Measurements from ENCODE around the gene C12orf60.

Gene C12orf60

DNA sequence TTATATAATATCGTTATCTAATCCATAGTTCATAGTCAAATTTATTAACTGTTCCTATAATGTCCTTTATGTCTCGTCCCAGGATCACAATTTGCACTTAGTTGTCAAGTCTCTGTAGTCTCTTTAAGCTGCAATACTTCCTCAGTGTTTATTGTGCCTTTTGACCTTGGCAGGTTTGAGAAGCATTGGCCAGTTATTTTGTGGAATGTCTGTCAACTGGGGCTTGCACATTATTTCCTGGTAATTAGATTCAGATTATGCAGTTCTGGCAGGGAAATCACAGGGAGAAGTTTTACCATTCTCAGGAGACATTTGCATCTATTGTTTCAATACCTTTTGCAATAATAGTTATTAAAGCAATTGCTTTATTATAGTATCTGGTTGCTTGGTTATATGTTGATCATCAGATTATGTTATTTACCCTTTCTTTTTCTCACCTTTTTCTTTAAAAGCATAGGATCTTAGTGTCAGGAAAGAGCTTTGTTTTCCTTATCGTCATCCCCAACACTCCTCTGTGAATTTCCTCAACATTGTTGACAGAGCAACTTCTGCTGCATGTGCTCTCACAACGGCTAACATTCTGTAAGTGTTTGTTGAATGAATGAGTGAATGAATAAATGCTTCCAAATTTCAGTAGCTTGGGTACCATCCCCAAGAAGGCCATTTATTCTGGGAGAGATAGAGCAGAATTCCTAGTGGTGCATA lies 43.6 kb downstream of the C12orf60 start:
- DNase-seq (ENCODE audit: low read depth, low spot score): no peak
- no peak overlapping the region for H3K4me3 ChIP-seq (ENCODE audit: low read length)
- no peak overlapping the region for H3K27ac ChIP-seq (ENCODE audit: low read length)
- no peaks in the 10 kb centered on the region for H3K9me3 ChIP-seq (ENCODE audit: control insufficient read depth, insufficient read depth, low read length)
- WGBS (ENCODE audit: insufficient coverage, insufficient read length): 100% methylated on average over 1 of the region's 4 CpGs
- no peaks in the 10 kb centered on the region for H3K36me3 ChIP-seq (ENCODE audit: control insufficient read depth, insufficient read depth, low read length)
- no peaks in the 10 kb centered on the region for H3K4me1 ChIP-seq (ENCODE audit: control insufficient read depth, insufficient read depth, low read length)
- H3K27me3 ChIP-seq (ENCODE audit: control insufficient read depth, insufficient read depth, low read length): no peaks in the 10 kb centered on the region

DNA sequence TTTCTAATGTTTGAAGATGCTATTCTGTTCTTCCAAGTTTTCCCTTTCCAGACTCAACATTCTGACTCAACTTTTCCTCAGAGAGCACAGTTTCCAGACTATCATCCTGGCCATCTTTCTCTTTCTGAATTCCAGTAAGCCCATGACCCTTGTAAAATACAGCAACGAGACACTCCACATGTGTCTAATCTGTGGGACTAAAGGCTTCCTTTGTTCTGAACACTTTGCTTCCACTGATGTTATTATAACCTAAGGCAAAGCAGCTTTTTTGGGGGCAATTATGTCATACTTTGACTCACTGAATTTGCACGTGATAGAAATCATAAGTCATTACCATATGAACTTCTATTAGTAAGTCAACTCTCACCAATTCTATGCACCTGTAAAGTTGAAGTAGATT lies 46.2 kb downstream of the C12orf60 start:
- no peak for DNase-seq (ENCODE audit: low read depth, low spot score)

DNA sequence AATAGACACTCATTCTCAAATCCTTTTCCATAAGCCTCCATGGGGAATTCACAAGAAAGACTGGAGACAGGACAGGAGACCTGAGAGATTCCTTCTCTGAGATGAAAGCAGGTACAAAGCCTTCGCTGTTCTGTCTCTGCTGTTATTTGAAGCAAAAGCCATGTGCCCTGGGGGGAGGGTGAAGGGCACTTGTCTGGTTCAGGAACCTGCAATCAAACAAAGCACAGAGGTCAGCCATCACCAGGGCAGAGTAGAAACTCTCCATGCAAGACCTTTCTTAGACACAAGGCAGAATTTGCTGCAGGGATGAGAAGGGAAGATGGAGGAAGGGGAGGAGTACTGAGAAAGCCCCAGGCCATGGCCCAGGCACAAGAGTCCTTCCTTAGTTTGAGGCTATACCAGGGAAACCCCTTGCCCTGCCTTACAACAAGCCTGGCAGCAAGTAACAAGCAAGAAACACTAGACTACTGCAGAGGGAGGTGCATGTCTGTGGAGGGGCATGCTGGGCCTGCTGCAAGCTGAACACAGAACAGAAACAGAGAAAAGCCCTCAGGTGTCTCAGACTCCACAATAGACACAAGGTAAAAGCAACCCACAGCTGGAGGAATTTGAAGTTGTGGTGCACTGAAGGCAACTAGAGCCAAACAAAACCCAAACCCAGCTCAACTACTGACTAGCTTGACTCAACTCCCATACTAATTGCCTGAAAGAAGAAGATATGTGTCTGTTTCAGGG lies 47.6 kb downstream of the C12orf60 start:
- no peak overlapping the region for H3K27ac ChIP-seq (ENCODE audit: low read length)
- no peaks in the 10 kb centered on the region; the same call in 1 of the 2 replicates for H3K4me1 ChIP-seq (ENCODE audit: control insufficient read depth, insufficient read depth, low read length)
- no CpG with 5 or more reads among the region's 1 CpG for WGBS (ENCODE audit: insufficient coverage, insufficient read length)
- no peak for DNase-seq (ENCODE audit: low read depth, low spot score)
- no peak overlapping the region for H3K4me3 ChIP-seq (ENCODE audit: low read length)
- H3K36me3 ChIP-seq (ENCODE audit: control insufficient read depth, insufficient read depth, low read length): no peaks in the 10 kb centered on the region
- no peaks in the 10 kb centered on the region for H3K9me3 ChIP-seq (ENCODE audit: control insufficient read depth, insufficient read depth, low read length)
- H3K27me3 ChIP-seq (ENCODE audit: control insufficient read depth, insufficient read depth, low read length): no peaks in the 10 kb centered on the region

More for the DNA sequence above, 46.2 kb downstream of the C12orf60 start:
- no CpG with 5 or more reads among the region's 2 CpGs for WGBS (ENCODE audit: insufficient coverage, insufficient read length)
- Histone ChIP-seq H3K27me3 (ENCODE audit: control insufficient read depth, insufficient read depth, low read length) (no peaks in the 10 kb centered on the region), H3K27ac (ENCODE audit: low read length) (no peak overlapping the region), H3K36me3 (ENCODE audit: control insufficient read depth, insufficient read depth, low read length) (no peaks in the 10 kb centered on the region), H3K4me3 (ENCODE audit: low read length) (no peak overlapping the region), H3K9me3 (ENCODE audit: control insufficient read depth, insufficient read depth, low read length) (no peaks in the 10 kb centered on the region), H3K4me1 (ENCODE audit: control insufficient read depth, insufficient read depth, low read length) (no peaks in the 10 kb centered on the region; the same call in 1 of the 2 replicates)

DNA sequence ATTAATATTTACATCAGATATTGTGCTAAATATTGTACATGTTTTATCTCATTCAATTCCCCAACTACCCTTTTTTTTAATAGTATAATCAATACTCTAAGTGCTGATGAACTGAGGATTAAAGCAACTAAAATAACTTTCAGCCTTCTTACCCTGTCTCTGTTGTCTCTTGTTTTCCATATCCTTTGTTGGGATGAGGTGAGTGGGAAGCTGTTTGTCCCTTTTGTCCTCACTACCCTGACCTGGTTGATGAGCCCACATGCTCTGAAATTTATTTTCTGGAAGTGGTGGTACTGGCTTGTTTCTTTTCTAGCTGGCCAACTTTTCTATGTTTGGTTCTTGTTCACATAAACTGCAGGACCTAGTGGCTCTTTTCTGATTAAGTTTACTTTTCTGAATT lies 49.4 kb downstream of the C12orf60 start:
- Histone ChIP-seq H3K27ac (ENCODE audit: low read length) (no peak overlapping the region), H3K36me3 (ENCODE audit: control insufficient read depth, insufficient read depth, low read length) (no peaks in the 10 kb centered on the region), H3K9me3 (ENCODE audit: control insufficient read depth, insufficient read depth, low read length) (no peaks in the 10 kb centered on the region), H3K4me1 (ENCODE audit: control insufficient read depth, insufficient read depth, low read length) (no peaks in the 10 kb centered on the region; the same call in 1 of the 2 replicates), H3K27me3 (ENCODE audit: control insufficient read depth, insufficient read depth, low read length) (no peaks in the 10 kb centered on the region), H3K4me3 (ENCODE audit: low read length) (no peak overlapping the region)
- DNase-seq (ENCODE audit: low read depth, low spot score): no peak

DNA sequence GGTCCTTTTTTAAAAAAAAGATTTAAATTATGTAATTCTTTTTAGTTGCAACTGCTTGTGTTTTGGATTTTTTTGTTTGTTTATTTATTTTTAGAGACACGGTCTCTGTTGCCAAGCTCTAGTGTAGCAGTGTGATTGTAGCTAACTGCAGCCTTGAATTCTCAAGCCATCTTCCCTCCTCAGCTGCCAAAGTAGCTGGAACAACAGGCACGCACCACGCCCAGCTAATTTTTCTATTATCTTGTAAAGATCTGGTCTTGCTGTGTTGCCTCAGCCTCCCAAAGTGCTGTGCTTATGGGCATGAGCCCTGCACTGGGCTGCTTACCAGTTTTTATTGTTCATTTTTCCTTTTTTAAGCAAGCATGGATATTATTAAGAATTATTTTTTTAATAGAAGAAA lies 50.5 kb downstream of the C12orf60 start:
- no peaks in the 10 kb centered on the region for H3K36me3 ChIP-seq (ENCODE audit: control insufficient read depth, insufficient read depth, low read length)
- H3K4me1 ChIP-seq (ENCODE audit: control insufficient read depth, insufficient read depth, low read length): no peaks in the 10 kb centered on the region; the same call in 1 of the 2 replicates
- no peak for DNase-seq (ENCODE audit: low read depth, low spot score)
- no peak overlapping the region for H3K27ac ChIP-seq (ENCODE audit: low read length)
- no peaks in the 10 kb centered on the region; the same call in 1 of the 2 replicates for H3K9me3 ChIP-seq (ENCODE audit: control insufficient read depth, insufficient read depth, low read length)
- H3K4me3 ChIP-seq (ENCODE audit: low read length): no peak overlapping the region
- H3K27me3 ChIP-seq (ENCODE audit: control insufficient read depth, insufficient read depth, low read length): no peaks in the 10 kb centered on the region
- no CpG with 5 or more reads among the region's 3 CpGs for WGBS (ENCODE audit: insufficient coverage, insufficient read length)

DNA sequence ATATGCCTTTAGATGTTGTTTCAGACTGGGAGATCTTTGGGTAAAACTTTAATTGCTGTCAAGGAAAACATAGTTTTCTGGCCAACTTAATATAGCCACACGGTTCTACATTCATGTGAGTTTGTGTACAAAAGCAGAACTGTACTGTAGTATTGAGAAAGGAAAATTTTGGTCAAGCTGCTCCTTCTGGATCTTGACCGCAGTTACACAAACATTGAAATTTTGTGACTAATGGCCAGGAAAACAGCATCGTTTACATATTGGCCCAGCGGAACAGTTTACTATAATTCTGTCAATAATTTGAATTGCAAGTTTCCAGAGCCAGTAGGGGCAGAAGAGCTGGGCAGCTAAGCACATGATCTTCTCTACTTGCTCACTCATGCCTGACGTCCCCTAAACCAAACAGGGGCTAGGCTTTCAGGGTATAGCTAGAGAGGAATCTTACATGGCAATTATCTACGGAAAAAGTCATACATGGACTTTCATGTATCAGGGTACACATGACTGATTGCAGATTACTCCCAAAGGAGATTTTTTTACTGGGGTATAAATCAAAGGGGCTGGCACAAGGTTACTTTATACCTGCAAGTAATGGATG lies 51.2 kb downstream of the C12orf60 start:
- H3K9me3 ChIP-seq (ENCODE audit: control insufficient read depth, insufficient read depth, low read length): no peaks in the 10 kb centered on the region; the same call in 1 of the 2 replicates
- no peaks in the 10 kb centered on the region for H3K36me3 ChIP-seq (ENCODE audit: control insufficient read depth, insufficient read depth, low read length)
- no peaks in the 10 kb centered on the region for H3K27me3 ChIP-seq (ENCODE audit: control insufficient read depth, insufficient read depth, low read length)
- no CpG with 5 or more reads among the region's 6 CpGs for WGBS (ENCODE audit: insufficient coverage, insufficient read length)
- no peaks in the 10 kb centered on the region; the same call in 1 of the 2 replicates for H3K4me1 ChIP-seq (ENCODE audit: control insufficient read depth, insufficient read depth, low read length)
- no peak overlapping the region for H3K27ac ChIP-seq (ENCODE audit: low read length)
- no peak overlapping the region for H3K4me3 ChIP-seq (ENCODE audit: low read length)
- no peak for DNase-seq (ENCODE audit: low read depth, low spot score)

DNA sequence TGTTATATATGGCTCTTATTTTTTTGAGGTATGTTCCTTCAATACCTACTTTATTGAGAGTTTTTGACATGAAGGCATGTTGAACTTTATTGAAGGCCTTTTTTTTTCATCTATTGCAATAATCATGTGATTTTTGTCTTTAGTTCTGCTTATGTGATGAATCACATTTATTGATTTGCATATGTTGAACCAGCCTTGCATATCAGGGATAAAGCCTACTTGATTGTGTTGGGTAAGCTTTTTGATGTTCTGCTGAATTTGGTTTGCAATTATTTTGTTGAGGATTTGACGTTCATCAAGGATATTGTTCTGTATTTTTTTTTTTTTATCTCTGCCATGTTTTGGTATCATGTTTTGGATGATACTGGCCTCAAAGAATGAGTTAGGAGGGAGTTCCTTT lies 55.0 kb downstream of the C12orf60 start:
- H3K4me1 ChIP-seq (ENCODE audit: control insufficient read depth, insufficient read depth, low read length): no peaks in the 10 kb centered on the region
- H3K36me3 ChIP-seq (ENCODE audit: control insufficient read depth, insufficient read depth, low read length): no peaks in the 10 kb centered on the region
- WGBS (ENCODE audit: insufficient coverage, insufficient read length): no CpG with 5 or more reads among the region's 1 CpG
- no peak overlapping the region for H3K27ac ChIP-seq (ENCODE audit: low read length)
- no peaks in the 10 kb centered on the region; the same call in 1 of the 2 replicates for H3K9me3 ChIP-seq (ENCODE audit: control insufficient read depth, insufficient read depth, low read length)
- H3K27me3 ChIP-seq (ENCODE audit: control insufficient read depth, insufficient read depth, low read length): no peaks in the 10 kb centered on the region
- H3K4me3 ChIP-seq (ENCODE audit: low read length): no peak overlapping the region
- no peak for DNase-seq (ENCODE audit: low read depth, low spot score)

DNA sequence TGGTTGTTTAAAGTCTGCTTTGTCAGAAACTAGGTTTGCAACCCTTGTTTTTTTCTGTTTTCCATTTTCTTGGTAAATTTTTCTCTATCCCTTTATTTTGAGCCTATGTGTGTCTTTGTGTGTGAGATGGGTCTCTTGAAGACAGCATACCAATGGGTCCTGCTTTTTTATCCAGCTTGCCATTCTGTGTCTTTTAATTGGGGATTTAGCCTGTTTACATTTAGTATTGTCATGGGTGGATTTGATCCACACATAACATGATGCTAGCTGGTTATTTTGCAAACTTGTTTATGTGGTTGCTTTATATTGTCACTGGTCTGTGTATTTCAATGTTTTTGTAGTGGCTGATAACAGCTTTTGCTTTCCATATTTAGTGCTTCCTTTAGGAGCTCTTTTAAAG lies 57.0 kb downstream of the C12orf60 start:
- no peak overlapping the region for H3K4me3 ChIP-seq (ENCODE audit: low read length)
- DNase-seq (ENCODE audit: low read depth, low spot score): no peak
- no peak overlapping the region for H3K27ac ChIP-seq (ENCODE audit: low read length)
- no peaks in the 10 kb centered on the region for H3K4me1 ChIP-seq (ENCODE audit: control insufficient read depth, insufficient read depth, low read length)
- no peaks in the 10 kb centered on the region for H3K36me3 ChIP-seq (ENCODE audit: control insufficient read depth, insufficient read depth, low read length)
- H3K27me3 ChIP-seq (ENCODE audit: control insufficient read depth, insufficient read depth, low read length): no peaks in the 10 kb centered on the region
- H3K9me3 ChIP-seq (ENCODE audit: control insufficient read depth, insufficient read depth, low read length): no peaks in the 10 kb centered on the region; the same call in 1 of the 2 replicates

DNA sequence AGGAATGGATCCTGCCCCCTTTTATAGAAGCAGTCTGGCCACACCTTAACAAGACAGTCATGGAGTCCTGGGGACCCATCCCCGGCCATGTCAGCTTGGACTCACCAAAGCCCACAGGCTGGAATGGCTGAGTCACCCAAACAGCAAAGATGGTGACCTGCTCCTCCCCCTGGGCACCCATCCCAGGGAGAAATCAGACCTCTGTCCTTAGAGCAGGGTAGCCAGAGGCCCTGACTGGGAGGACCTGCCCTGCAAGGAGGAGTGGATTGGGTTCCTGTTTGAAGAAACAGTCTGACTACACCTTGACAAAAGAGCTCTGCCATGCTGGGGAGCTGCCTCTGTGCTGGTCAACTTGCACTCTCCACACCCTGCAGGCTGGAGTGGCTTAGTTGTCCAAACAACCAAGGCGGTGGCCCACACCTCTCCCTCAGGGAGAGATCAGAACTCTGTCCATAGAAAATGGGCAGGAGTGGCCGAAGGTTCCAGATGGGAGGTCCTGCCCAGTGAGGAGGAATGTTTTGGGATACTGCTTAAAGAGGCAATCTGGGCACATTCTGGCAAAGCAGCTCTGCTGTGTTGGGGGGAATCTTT lies 65.5 kb downstream of the C12orf60 start:
- DNase-seq (ENCODE audit: low read depth, low spot score): no peak
- peaks cover 2% of the 10 kb centered on the region; the same call in 1 of the 2 replicates for H3K9me3 ChIP-seq (ENCODE audit: control insufficient read depth, insufficient read depth, low read length)
- no peaks in the 10 kb centered on the region for H3K36me3 ChIP-seq (ENCODE audit: control insufficient read depth, insufficient read depth, low read length)
- no peaks in the 10 kb centered on the region for H3K4me1 ChIP-seq (ENCODE audit: control insufficient read depth, insufficient read depth, low read length)
- H3K27me3 ChIP-seq (ENCODE audit: control insufficient read depth, insufficient read depth, low read length): no peaks in the 10 kb centered on the region
- H3K4me3 ChIP-seq (ENCODE audit: low read length): no peak overlapping the region
- H3K27ac ChIP-seq (ENCODE audit: low read length): no peak overlapping the region
- no CpG with 5 or more reads among the region's 3 CpGs for WGBS (ENCODE audit: insufficient coverage, insufficient read length)

DNA sequence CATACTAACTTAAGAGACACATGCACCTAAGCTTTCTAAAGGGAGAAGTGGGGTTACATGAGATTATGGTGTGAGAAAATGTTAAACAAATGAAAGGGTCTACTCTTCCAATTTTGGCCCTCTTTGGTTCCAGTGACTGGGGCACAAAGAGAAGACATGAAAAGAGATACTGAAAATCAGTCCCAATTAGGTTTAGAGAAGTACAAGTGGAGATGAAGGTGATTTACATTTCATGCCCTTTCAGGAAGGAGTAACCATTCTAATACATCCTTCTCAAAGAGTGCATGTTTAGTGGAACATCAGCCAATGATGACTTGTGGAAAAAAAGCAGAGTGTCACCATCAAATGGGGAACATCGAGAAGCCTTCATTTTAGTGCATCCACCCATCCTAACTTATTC lies 67.8 kb downstream of the C12orf60 start:
- Histone ChIP-seq H3K27ac (ENCODE audit: low read length) (no peak overlapping the region), H3K9me3 (ENCODE audit: control insufficient read depth, insufficient read depth, low read length) (peaks cover 2% of the 10 kb centered on the region; the same call in 1 of the 2 replicates), H3K27me3 (ENCODE audit: control insufficient read depth, insufficient read depth, low read length) (no peaks in the 10 kb centered on the region), H3K4me3 (ENCODE audit: low read length) (no peak overlapping the region), H3K4me1 (ENCODE audit: control insufficient read depth, insufficient read depth, low read length) (no peaks in the 10 kb centered on the region), H3K36me3 (ENCODE audit: control insufficient read depth, insufficient read depth, low read length) (no peaks in the 10 kb centered on the region)
- no CpG with 5 or more reads among the region's 1 CpG for WGBS (ENCODE audit: insufficient coverage, insufficient read length)
- DNase-seq (ENCODE audit: low read depth, low spot score): no peak

Data from iPS DF 6.9 (cell line).